ENCODE results near the gene ARAP1.

The ARAP1 gene

GRCh38 chr11:72783144-72783905 is 31.1 kb upstream of the ARAP1 start:
- no peak for TF ChIP-seq ZNF274 (IDR thresholded peaks at IDR 0.05; ENCODE audit: low read depth, low read length)
- H3K4me3 ChIP-seq (ENCODE audit: low read length) = no peak overlapping the region

- no peak for TF ChIP-seq ZNF274 (IDR thresholded peaks at IDR 0.05; ENCODE audit: low read depth, low read length)
- no peak overlapping the region; the same call in 1 of the 2 replicates for H3K4me3 ChIP-seq (ENCODE audit: low read length)
These were observed 30.1 kb upstream of the ARAP1 start for GRCh38 chr11:72782081-72782920.

DNA sequence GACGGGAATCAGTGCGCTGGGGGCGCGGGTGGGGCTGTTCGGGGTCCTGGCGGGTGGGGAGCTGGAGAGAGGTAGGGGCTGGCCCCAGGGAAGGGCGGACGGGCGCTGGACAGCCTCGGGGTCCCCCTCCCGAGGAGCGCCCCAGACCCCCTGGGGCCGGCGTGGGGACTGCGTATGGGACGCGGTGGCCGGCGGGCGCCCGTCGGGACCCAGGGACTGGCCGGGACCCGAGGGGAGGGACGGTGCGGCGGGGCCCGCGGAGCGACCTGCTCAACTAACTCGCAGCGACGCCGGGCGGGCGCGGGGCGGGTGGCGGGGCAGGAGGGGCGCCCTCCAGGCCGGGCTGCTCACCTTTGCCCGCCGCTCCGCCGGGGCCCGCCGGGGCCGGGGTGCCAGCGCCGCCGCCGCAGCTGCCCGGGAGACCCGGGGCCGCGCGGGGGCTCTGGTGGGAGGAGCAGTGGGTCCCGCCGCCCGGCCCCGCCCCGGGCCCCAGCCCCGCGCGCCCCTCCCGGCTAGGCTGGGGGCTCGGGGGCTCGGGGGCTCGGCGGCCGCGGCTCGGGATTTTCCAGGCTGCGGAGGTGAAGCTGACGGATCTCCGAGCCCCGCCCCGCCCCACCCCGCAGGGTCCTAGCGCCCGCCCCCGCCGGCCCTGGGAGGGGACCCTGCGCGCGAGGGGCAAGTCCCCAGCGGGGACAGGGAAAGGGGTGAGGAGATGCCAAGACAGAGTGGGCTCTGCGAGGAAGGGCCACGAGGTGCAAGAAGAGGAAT is 29.3 kb upstream of the ARAP1 start:
- TF ChIP-seq ZNF274 (IDR thresholded peaks at IDR 0.05; ENCODE audit: low read depth, low read length) = no peak
- H3K4me3 ChIP-seq (ENCODE audit: low read length) = peak overlapping the region; percentile 27; the same call in 1 of the 2 replicates

DNA sequence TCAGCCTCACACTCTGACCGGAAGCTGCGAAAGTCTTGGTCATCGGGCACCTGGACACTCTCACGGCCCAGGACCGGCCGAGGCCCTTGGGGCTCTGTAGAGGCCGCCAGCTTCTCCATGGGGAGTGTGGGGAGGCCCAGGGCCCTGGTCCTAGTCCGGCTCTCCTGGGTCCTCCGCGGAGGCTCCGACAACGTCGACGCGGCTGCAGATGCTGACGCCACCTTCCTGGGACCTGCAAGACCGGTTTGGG is 28.8 kb upstream of the ARAP1 start:
- no peak for TF ChIP-seq ZNF274 (IDR thresholded peaks at IDR 0.05; ENCODE audit: low read depth, low read length)
- H3K4me3 ChIP-seq (ENCODE audit: low read length) = peak overlapping the region; percentile 27; the same call in 1 of the 2 replicates

GRCh38 chr11:72780296-72781062 is 28.3 kb upstream of the ARAP1 start:
- H3K4me3 ChIP-seq (ENCODE audit: low read length) = no peak overlapping the region
- TF ChIP-seq ZNF274 (IDR thresholded peaks at IDR 0.05; ENCODE audit: low read depth, low read length) = no peak

GRCh38 chr11:72779495-72780128 is 27.4 kb upstream of the ARAP1 start:
- no peak for TF ChIP-seq ZNF274 (IDR thresholded peaks at IDR 0.05; ENCODE audit: low read depth, low read length)
- no peak overlapping the region for H3K4me3 ChIP-seq (ENCODE audit: low read length)

DNA sequence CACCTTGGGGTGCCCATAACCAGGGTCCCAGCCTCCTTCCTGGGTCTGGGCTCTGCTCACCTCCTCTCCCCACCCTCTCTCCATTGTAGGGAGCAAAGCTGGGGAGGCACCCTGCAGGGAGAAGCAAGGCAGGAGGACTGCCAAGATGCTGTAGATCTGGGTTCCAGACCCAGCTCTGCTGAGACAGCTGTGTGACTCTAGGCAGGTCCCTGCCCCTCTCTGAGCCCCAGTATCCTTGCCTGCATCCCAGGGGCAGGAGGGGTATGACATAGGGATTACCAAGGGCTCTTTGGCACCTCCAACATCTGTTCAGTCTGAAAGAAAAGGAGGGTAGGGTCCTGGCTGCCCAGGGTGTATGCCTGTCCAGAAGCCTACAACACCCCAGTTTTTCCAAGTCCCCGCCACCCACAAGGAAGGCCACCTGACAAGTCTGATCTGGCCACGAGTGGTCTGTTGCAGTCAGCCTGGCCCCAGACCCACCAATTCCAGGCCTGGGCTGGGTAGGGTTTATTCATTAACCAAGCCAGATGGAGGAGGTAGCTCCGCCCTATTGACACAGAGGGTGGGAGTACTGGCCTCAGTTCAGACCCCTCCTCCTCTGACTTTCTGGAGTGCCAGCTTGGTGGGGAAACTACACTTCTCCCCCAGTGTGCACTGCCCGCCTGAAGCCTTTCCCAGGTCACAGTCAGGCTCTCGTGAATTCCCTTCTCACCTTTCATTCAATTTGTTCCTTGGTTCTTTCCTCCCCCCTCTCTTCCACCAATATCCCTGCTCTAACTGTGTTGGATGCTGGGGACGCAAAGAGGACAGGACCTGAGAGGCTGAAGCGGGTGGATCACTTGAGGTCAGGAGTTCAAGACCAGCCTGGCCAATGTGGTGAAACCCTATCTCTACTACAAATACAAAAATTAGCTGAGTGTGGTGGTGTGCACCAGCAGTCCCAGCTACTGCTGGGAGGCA is 26.6 kb upstream of the ARAP1 start:
- H3K4me3 ChIP-seq (ENCODE audit: low read length) = no peak overlapping the region
- TF ChIP-seq ZNF274 (IDR thresholded peaks at IDR 0.05; ENCODE audit: low read depth, low read length) = no peak

DNA sequence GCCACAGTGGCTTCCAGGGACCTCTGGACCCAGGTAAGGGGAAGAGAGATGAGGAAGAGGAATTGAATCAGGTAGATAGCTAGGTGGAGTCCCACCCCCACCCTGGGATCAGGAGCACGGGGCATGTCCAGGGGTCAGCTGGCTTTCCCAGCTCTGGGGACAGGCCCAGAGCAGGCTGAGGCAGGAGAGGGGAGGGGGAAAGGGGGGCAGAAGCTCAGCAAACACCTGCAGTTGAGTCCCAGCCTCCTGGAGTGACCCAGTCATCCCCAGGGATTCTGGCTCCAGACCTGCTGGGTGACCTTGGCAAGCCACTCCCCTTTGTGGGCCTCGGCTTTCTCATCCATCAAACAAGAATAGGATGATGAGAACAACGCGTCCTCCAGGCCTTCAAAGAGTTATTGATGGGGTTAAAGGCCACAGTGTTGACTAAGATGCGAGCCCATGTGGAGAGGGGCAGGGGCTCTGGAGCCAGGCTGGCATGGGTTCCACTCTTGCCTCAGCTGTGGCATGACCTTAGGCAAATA is 25.6 kb upstream of the ARAP1 start:
- no peak for TF ChIP-seq ZNF274 (IDR thresholded peaks at IDR 0.05; ENCODE audit: low read depth, low read length)
- no peak overlapping the region for H3K4me3 ChIP-seq (ENCODE audit: low read length)

- no peak overlapping the region for H3K4me3 ChIP-seq (ENCODE audit: low read length)
- TF ChIP-seq ZNF274 (IDR thresholded peaks at IDR 0.05; ENCODE audit: low read depth, low read length) = no peak
These were observed 24.9 kb upstream of the ARAP1 start for GRCh38 chr11:72776844-72777754.

DNA sequence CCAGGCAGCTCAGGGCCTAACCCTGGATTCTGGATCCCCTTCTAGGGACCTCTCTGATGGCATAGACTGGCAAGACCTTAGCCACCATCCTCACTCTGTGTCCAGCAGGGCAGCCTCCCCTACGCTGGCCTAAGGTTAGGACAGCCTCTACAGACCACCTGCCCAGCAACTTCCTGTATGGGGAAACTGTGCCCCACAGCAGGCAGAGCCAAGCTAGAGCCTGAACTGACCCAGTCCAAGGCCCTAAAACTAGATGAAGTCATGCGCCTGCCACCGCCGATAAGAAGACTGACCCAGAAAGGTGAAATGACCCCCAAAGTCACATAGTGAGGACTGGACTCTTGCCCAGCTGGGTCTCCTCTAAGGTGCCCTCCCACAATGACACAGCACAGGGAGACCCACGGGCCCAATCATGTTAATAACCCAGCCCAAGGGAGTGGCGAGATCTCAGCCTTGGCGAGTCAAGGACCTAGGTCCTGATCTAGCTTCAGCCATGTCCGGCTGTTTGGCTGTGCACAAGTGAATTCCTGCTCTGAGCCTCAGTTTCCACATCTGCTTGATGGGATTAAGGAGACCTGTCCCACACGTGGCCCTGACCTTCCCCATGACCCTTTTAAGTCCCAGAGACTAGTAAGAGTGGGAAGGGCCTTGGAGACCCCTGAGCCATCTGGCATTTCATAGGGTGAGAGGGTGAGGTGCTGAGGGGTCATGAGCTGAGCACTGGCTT is 24.1 kb upstream of the ARAP1 start:
- TF ChIP-seq ZNF274 (IDR thresholded peaks at IDR 0.05; ENCODE audit: low read depth, low read length) = no peak
- no peak overlapping the region for H3K4me3 ChIP-seq (ENCODE audit: low read length)

Data from GM08714 (cell line).